Progenitor cell of endocrine pancreas (in vitro differentiated cells): ENCODE results near the gene ZFP1. TPM values are rescaled to one million over a fixed set of nuclear protein-coding genes. Genes with fewer than 3 reads are reported as not detected.
A peak's percentile ranks its signal among the peaks of the same experiment; 100 is the strongest.

ENCODE experiments used
- DNase-seq: peaks from one replicate; pipeline ENCODE4 v3.0.0; 2021; ENCODE audit warnings: low spot score; ENCODE audit not compliant: unreplicated experiment
- H3K27ac Mint-ChIP-seq: 2 replicates; pipeline ENCODE4 v1.8.0; 2021; ENCODE audit warnings: mild to moderate bottlenecking, moderate library complexity, mixed read lengths
- H3K27me3 Mint-ChIP-seq: 2 replicates; pipeline ENCODE4 v1.8.0; 2021; ENCODE audit warnings: mixed read lengths
- H3K36me3 Mint-ChIP-seq: 2 replicates; pipeline ENCODE4 v1.8.0; 2022; ENCODE audit warnings: mixed read lengths; ENCODE audit not compliant: insufficient read depth
- H3K4me1 Mint-ChIP-seq: 2 replicates; pipeline ENCODE4 v1.8.0; 2021; ENCODE audit warnings: low read depth, mixed read lengths
- H3K4me3 Mint-ChIP-seq: 2 replicates; pipeline ENCODE4 v1.8.0; 2021; ENCODE audit warnings: low read depth, mild to moderate bottlenecking, moderate library complexity, mixed read lengths
- H3K9me3 Mint-ChIP-seq: 2 replicates; pipeline ENCODE4 v1.8.0; 2021; ENCODE audit warnings: low read depth, mixed read lengths
- total RNA-seq: library from RNA; stranded (reverse); gene quantifications from 2 replicates; pipeline ENCODE4 v1.2.1, GENCODE V29; 2021
- TF ChIP-seq, protein P1 (sequence below): fragments of 200-600 bp; sonication (generic); IDR thresholded peaks from one replicate; pipeline ENCODE4 v1.5.0; 2021; ENCODE audit warnings: antibody characterized with exemption, mild to moderate bottlenecking; ENCODE audit not compliant: unreplicated experiment

The ZFP1 gene
- total RNA-seq, 1 donor from 2014 or later: 17.5 TPM

DNA sequence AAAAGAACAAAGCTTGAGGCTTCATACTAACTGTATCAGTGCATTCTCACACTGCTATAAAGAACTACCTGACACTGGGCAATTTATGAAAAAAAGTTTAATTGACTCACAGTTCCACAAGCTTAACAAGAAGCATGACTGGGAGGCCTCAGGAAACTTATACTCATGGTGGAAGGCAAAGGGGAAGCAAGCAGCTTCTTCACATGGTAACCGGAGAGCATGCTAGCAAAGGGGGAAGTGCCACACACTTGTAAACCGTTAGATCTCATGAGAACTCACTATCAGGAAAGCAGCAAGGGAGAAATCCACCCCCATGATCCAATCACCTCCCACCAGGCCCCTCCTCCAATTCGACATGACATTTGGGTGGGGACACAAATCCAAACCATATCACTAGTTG lies 33.3 kb downstream of the ZFP1 start:
- no peaks in the 10 kb centered on the region for H3K27me3 Mint-ChIP-seq
- H3K4me3 Mint-ChIP-seq: no peak overlapping the region
- TF ChIP-seq, protein P1, sequence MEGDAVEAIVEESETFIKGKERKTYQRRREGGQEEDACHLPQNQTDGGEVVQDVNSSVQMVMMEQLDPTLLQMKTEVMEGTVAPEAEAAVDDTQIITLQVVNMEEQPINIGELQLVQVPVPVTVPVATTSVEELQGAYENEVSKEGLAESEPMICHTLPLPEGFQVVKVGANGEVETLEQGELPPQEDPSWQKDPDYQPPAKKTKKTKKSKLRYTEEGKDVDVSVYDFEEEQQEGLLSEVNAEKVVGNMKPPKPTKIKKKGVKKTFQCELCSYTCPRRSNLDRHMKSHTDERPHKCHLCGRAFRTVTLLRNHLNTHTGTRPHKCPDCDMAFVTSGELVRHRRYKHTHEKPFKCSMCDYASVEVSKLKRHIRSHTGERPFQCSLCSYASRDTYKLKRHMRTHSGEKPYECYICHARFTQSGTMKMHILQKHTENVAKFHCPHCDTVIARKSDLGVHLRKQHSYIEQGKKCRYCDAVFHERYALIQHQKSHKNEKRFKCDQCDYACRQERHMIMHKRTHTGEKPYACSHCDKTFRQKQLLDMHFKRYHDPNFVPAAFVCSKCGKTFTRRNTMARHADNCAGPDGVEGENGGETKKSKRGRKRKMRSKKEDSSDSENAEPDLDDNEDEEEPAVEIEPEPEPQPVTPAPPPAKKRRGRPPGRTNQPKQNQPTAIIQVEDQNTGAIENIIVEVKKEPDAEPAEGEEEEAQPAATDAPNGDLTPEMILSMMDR: no peak
- no peak for DNase-seq
- H3K27ac Mint-ChIP-seq: no peak overlapping the region
- no peaks in the 10 kb centered on the region for H3K4me1 Mint-ChIP-seq
- H3K36me3 Mint-ChIP-seq: peaks cover 4% of the 10 kb centered on the region
- peaks cover 18% of the 10 kb centered on the region for H3K9me3 Mint-ChIP-seq

GRCh38 chr16:75188832-75189477 lies 40.6 kb downstream of the ZFP1 start:
- Mint-ChIP-seq H3K36me3 (no peaks in the 10 kb centered on the region), H3K27ac (no peak overlapping the region), H3K27me3 (no peaks in the 10 kb centered on the region), H3K4me3 (no peak overlapping the region), H3K4me1 (no peaks in the 10 kb centered on the region), H3K9me3 (no peaks in the 10 kb centered on the region)
- TF ChIP-seq, protein P1: no peak
- DNase-seq: no peak

- H3K4me3 Mint-ChIP-seq: no peak overlapping the region
- no peaks in the 10 kb centered on the region for H3K27me3 Mint-ChIP-seq
- H3K27ac Mint-ChIP-seq: no peak overlapping the region
- no peak for DNase-seq
- no peaks in the 10 kb centered on the region for H3K4me1 Mint-ChIP-seq
- H3K36me3 Mint-ChIP-seq: no peaks in the 10 kb centered on the region
- TF ChIP-seq, protein P1: no peak
- H3K9me3 Mint-ChIP-seq: no peaks in the 10 kb centered on the region
Measured at GRCh38 chr16:75189638-75190245, 41.4 kb downstream of the ZFP1 start.

DNA sequence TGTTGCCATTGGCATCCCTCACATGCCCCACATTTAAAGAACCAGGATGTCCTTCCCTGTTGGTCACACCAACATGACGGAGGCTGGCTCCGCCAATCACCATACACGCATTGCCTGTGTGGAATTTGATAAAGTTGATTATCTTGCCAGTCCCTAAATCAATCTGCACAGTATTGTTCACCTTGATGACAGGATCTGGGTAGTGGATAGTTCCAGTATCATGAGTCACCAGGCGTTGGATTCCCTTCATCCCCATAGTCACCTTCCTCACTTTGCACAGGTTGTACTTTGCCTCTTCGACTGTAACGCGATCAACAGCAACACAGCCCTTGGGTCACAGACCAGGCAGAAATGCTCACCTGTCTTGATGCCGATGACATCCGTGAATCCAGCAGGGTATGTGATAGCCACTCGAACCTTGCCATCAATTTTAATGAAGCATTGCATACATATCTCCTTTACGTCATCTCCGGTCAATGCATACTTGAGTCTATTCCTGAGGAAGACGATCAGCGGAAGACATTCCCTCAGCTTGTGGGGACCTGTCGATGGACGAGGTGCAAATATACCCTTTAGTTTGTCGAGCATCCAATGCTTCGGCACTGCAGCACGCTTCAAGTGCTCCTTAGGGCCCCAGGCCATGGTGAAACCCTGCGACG lies 44.4 kb downstream of the ZFP1 start:
- H3K27me3 Mint-ChIP-seq: peaks cover 10% of the 10 kb centered on the region
- no peak overlapping the region for H3K4me3 Mint-ChIP-seq
- H3K27ac Mint-ChIP-seq: no peak overlapping the region
- DNase-seq: no peak
- H3K4me1 Mint-ChIP-seq: no peaks in the 10 kb centered on the region
- H3K36me3 Mint-ChIP-seq: no peaks in the 10 kb centered on the region
- TF ChIP-seq, protein P1: no peak
- no peaks in the 10 kb centered on the region for H3K9me3 Mint-ChIP-seq

DNA sequence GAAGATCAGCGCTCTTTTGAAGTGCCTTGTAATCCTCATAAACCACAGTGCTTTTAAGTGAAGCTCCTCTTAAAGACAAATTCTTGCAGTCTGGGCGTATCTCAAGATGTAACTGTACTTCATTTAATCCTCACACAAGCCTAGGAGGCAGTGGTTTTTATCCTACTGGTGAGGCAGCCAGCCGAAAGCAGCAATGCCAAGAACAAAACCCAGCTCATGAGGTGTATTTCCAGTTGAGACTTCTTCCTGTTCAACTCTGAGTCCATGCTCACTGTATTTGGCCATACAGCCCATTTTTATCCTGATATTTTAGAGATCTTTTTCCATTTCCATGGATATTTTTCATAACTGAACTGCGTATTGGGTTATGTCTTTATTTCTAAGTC lies 44.9 kb downstream of the ZFP1 start:
- no peaks in the 10 kb centered on the region for H3K4me1 Mint-ChIP-seq
- TF ChIP-seq, protein P1: no peak
- peak overlapping the region; percentile 49 for H3K27ac Mint-ChIP-seq
- DNase-seq: no peak
- peaks cover 15% of the 10 kb centered on the region for H3K27me3 Mint-ChIP-seq
- no peaks in the 10 kb centered on the region for H3K9me3 Mint-ChIP-seq
- no peaks in the 10 kb centered on the region for H3K36me3 Mint-ChIP-seq
- H3K4me3 Mint-ChIP-seq: no peak overlapping the region
